RKO (cell line): Measurements from ENCODE around the gene ALDH1A3.
A peak's percentile ranks its signal among the peaks of the same experiment; 100 is the strongest.

Source experiments
- DNase-seq: peaks from one replicate; pipeline ENCODE4 v3.0.0-alpha.2; 2016; ENCODE audit warnings: low spot score

ALDH1A3 gene

GRCh38 chr15:100901702-100902435, 22.2 kb downstream of the ALDH1A3 start:
- DNase-seq: no peak

- DNase-seq: no peak
Observed at GRCh38 chr15:100902436-100903167, 23.0 kb downstream of the ALDH1A3 start.

GRCh38 chr15:100903168-100903554, 23.5 kb downstream of the ALDH1A3 start:
- no peak for DNase-seq

- DNase-seq: no peak
Observed at GRCh38 chr15:100905850-100906249, 26.2 kb downstream of the ALDH1A3 start.

GRCh38 chr15:100908466-100908865, 28.8 kb downstream of the ALDH1A3 start:
- no peak for DNase-seq

- no peak for DNase-seq
Observed at GRCh38 chr15:100909565-100909964, 29.9 kb downstream of the ALDH1A3 start.

- no peak for DNase-seq
Observed at GRCh38 chr15:100909989-100910955, 30.6 kb downstream of the ALDH1A3 start.

- no peak for DNase-seq
Observed at GRCh38 chr15:100911086-100911485, 31.5 kb downstream of the ALDH1A3 start.

- no peak for DNase-seq
Observed at GRCh38 chr15:100913961-100914360, 34.3 kb downstream of the ALDH1A3 start.

- no peak for DNase-seq
Observed at GRCh38 chr15:100914876-100915275, 35.2 kb downstream of the ALDH1A3 start.

GRCh38 chr15:100918034-100918689, 38.5 kb downstream of the ALDH1A3 start:
- peak; percentile 86 for DNase-seq

- peak; percentile 76 for DNase-seq
Observed at GRCh38 chr15:100918690-100919480, 39.3 kb downstream of the ALDH1A3 start, which contains the start of gene LRRK1. LRRK1 (plus strand) TSS chr15:100919357; CDS start chr15:100924633, 5,276 bp downstream.

- peak; percentile 40 for DNase-seq
Observed at GRCh38 chr15:100919481-100920405, 40.1 kb downstream of the ALDH1A3 start.

- DNase-seq: peak; percentile 8
Observed at GRCh38 chr15:100920516-100921135, 41.0 kb downstream of the ALDH1A3 start.

- no peak for DNase-seq
Observed at GRCh38 chr15:100922192-100923040, 42.8 kb downstream of the ALDH1A3 start.

- DNase-seq: no peak
Observed at GRCh38 chr15:100923076-100923475, 43.4 kb downstream of the ALDH1A3 start.

GRCh38 chr15:100923902-100924301, 44.3 kb downstream of the ALDH1A3 start:
- no peak for DNase-seq

- DNase-seq: no peak
Observed at GRCh38 chr15:100924436-100924835, 44.8 kb downstream of the ALDH1A3 start.
